GM12864 (cell line): Measurements from ENCODE around the gene RTP3.

Experiments used
- DNase-seq: peaks from one replicate; pipeline ENCODE4 v3.0.0-alpha.2; 2011; ENCODE audit warnings: low read depth
- H3K4me3 ChIP-seq: 2 replicates; pipeline ENCODE4 v1.5.1; 2011; ENCODE audit warnings: mild to moderate bottlenecking, low read depth, low read length, control low read depth
- CTCF ChIP-seq: IDR thresholded peaks from 2 replicates; pipeline ENCODE4 v1.5.1; 2011; ENCODE audit warnings: low read depth, mild to moderate bottlenecking, moderate library complexity, low read length, control low read depth, inconsistent platforms; ENCODE audit errors: missing control alignments

Gene RTP3

GRCh38 chr3:46463868-46464241, 33.9 kb upstream of the RTP3 start:
- TF ChIP-seq CTCF = no peak

GRCh38 chr3:46464326-46465195, 33.2 kb upstream of the RTP3 start, which contains the start of gene LTF:
TSS of gene LTF (minus strand) at chr3:46464905. CDS start at chr3:46464867, 38 bp downstream.
- no peak for DNase-seq
- no peak for TF ChIP-seq CTCF
- H3K4me3 ChIP-seq = no peak within 1 kb of the TSS

More at GRCh38 chr3:46463868-46464241, 33.9 kb upstream of the RTP3 start:
- no peak overlapping the region for H3K4me3 ChIP-seq
- DNase-seq = no peak

- no peak for TF ChIP-seq CTCF
- no peak for DNase-seq
- no peak overlapping the region for H3K4me3 ChIP-seq
Measured at GRCh38 chr3:46465196-46465520, 32.6 kb upstream of the RTP3 start.

- no peak for DNase-seq
- TF ChIP-seq CTCF = no peak
- no peak overlapping the region for H3K4me3 ChIP-seq
Measured at GRCh38 chr3:46466273-46466672, 31.5 kb upstream of the RTP3 start.

- TF ChIP-seq CTCF = no peak
- H3K4me3 ChIP-seq = no peak overlapping the region
- no peak for DNase-seq
Measured at GRCh38 chr3:46466871-46467403, 30.8 kb upstream of the RTP3 start.

GRCh38 chr3:46467562-46467961, 30.2 kb upstream of the RTP3 start:
- TF ChIP-seq CTCF = no peak
- DNase-seq = no peak
- H3K4me3 ChIP-seq = no peak overlapping the region
